GM19043 (cell line): ENCODE data around the gene FLOT1.
"Not testable (repeated sequence)": the region's sequence is repeated elsewhere in the genome, so short reads cannot be mapped to it uniquely, and the experiment has no call there.

Experiments used
- ATAC-seq: cut with Tn5 transposase; IDR thresholded peaks from one replicate; pipeline ENCODE4 v1.9.1; 2021; ENCODE audit warnings: low read depth; ENCODE audit not compliant: unreplicated experiment

The FLOT1 gene

GRCh38 chr6:30767944-30768301 is 25.4 kb upstream of the FLOT1 start:
- ATAC-seq, result no peak

GRCh38 chr6:30767158-30767943 is 24.9 kb upstream of the FLOT1 start:
- no peak for ATAC-seq

GRCh38 chr6:30766461-30767157 is 24.1 kb upstream of the FLOT1 start:
- ATAC-seq, result no peak

- not testable (repeated sequence) for ATAC-seq
Measured at GRCh38 chr6:30765495-30765894, 23.0 kb upstream of the FLOT1 start.

- ATAC-seq, result not testable (repeated sequence)
Measured at GRCh38 chr6:30764490-30765043, 22.1 kb upstream of the FLOT1 start.

GRCh38 chr6:30763618-30764489 is 21.4 kb upstream of the FLOT1 start:
- no peak for ATAC-seq

- no peak for ATAC-seq
Measured at GRCh38 chr6:30763155-30763617, 20.7 kb upstream of the FLOT1 start.

GRCh38 chr6:30761791-30762429 is 19.4 kb upstream of the FLOT1 start:
- ATAC-seq, result no peak

GRCh38 chr6:30760549-30760948 is 18.1 kb upstream of the FLOT1 start:
- ATAC-seq, result no peak

GRCh38 chr6:30759575-30760239 is 17.2 kb upstream of the FLOT1 start:
- ATAC-seq, result no peak

GRCh38 chr6:30757261-30757904 is 14.9 kb upstream of the FLOT1 start:
- ATAC-seq, result no peak

- not testable (repeated sequence) for ATAC-seq
Measured at GRCh38 chr6:30756405-30757003, 14.0 kb upstream of the FLOT1 start.

GRCh38 chr6:30754631-30755030 is 12.1 kb upstream of the FLOT1 start:
- ATAC-seq, result no peak

- no peak for ATAC-seq
Measured at GRCh38 chr6:30752157-30752927, 9.9 kb upstream of the FLOT1 start.

GRCh38 chr6:30750379-30750668 is 7.8 kb upstream of the FLOT1 start:
- no peak for ATAC-seq

- ATAC-seq, result no peak
Measured at GRCh38 chr6:30749554-30750378, 7.3 kb upstream of the FLOT1 start.

- ATAC-seq, result no peak
Measured at GRCh38 chr6:30748851-30749540, 6.5 kb upstream of the FLOT1 start.
